GM12865 (cell line): Measurements from ENCODE around the gene ENPP4.
"Not testable (repeated sequence)": the region's sequence is repeated elsewhere in the genome, so short reads cannot be mapped to it uniquely, and the experiment has no call there.

Experiments
- DNase-seq: peaks from one replicate; pipeline ENCODE4 v3.0.0; 2010; ENCODE audit warnings: low read depth
- H3K4me3 ChIP-seq: 2 replicates; pipeline ENCODE4 v1.5.1; 2011; ENCODE audit warnings: mild to moderate bottlenecking, low read depth, low read length, control low read depth
- TF ChIP-seq, protein P1 (sequence below): IDR thresholded peaks from 2 replicates; pipeline ENCODE4 v1.5.1; 2011; ENCODE audit warnings: low read length, control low read depth, low read depth, inconsistent platforms; ENCODE audit not compliant: insufficient read depth; ENCODE audit errors: missing control alignments

The ENPP4 gene

DNA sequence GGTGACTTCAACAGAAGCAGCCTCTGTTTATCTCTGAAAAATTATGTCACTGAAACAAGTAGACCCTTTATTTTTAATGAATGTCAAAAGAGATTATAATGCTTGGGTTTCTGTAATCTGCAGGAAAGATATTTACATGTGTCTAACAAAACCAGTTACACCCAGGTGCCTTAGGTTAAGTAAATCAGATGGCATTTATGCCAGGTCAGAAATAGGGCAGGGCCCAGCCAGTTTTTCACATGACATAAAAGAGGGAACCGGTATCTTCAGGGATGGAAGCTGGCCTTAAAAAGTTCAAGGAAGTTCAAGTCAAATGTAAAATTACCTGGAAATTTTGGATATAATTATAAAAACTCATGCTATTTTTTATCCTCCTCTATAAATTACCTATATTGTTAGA lies 14.2 kb upstream of the ENPP4 start:
- TF ChIP-seq, protein P1, sequence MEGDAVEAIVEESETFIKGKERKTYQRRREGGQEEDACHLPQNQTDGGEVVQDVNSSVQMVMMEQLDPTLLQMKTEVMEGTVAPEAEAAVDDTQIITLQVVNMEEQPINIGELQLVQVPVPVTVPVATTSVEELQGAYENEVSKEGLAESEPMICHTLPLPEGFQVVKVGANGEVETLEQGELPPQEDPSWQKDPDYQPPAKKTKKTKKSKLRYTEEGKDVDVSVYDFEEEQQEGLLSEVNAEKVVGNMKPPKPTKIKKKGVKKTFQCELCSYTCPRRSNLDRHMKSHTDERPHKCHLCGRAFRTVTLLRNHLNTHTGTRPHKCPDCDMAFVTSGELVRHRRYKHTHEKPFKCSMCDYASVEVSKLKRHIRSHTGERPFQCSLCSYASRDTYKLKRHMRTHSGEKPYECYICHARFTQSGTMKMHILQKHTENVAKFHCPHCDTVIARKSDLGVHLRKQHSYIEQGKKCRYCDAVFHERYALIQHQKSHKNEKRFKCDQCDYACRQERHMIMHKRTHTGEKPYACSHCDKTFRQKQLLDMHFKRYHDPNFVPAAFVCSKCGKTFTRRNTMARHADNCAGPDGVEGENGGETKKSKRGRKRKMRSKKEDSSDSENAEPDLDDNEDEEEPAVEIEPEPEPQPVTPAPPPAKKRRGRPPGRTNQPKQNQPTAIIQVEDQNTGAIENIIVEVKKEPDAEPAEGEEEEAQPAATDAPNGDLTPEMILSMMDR, result no peak
- DNase-seq, result no peak
- no peak overlapping the region for H3K4me3 ChIP-seq

DNA sequence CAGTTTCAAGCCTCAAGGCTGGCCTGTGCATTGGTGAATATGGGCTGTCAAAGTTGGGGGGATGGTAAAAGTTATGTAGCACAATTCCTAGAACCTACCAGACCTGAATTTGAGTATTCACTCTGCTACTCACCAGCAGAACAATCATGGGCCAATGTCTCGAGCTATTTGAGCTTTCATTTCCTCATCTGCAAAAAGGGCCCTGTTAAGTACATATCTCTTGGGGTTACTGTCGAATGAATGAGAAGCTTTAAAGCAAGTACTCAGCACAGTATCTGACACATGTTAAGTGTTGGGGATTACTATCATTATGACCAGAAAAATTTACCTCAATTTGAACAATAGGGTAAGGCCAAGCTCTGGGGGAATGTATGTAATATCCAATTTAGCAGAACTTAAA lies 13.5 kb upstream of the ENPP4 start:
- no peak overlapping the region for H3K4me3 ChIP-seq
- TF ChIP-seq, protein P1, result no peak
- DNase-seq, result no peak

DNA sequence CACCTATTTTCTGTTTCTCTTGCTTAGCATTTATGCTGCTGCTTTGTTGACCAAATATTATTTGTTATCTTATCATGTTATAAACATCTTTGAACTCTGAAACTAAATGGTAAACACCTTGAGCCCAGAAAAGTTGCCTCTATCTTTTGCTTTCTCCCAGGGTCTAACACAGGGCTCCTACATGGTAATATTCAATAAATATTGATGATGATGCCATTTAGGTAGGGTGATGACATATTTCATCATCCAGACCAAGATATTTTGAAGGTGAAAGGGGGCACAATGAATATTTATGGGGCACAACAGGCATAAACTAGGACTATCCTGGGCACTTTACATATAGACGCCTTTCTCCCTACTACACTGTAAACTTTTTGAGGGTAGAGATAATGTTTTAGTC lies 11.6 kb upstream of the ENPP4 start:
- DNase-seq, result no peak
- H3K4me3 ChIP-seq, result no peak overlapping the region
- TF ChIP-seq, protein P1, result no peak

DNA sequence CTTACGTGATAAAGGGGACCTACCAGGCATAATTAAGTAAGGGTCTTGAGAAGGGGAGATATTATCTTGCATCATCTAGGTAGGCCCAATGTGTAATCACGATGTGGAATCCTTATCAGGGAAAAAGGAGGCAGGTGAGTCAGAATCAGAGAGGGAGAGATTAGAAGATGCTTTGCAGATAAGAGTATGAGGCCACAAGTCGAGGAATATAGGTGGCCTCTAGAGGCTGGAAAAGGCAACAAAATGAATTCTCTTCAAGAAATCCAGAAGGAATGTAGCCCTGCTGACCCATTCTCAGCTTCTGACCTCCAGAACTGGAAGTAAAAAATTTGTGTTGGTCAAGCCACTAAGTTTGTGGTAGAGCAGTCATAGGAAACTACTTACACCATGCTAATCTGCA lies 11.0 kb upstream of the ENPP4 start:
- no peak overlapping the region for H3K4me3 ChIP-seq
- TF ChIP-seq, protein P1, result no peak
- DNase-seq, result no peak

DNA sequence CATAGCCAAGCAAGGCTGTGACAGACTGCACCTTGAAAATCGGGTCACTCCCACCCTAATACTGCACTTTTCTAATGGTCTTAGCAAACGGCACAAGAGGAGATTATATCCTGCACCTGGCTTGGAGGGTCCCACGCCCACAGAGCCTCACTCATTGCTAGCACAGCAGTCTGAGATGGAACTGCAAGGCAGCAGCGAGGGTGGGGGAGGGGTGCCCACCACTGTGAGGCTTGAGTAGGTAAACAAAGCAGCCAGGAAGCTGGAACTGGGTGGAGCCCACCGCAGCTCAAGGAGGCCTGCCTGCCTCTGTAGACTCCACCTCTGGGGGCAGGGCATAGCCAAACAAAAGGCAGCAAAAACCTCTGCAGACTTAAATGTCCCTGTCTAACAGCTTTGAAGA lies 10.1 kb upstream of the ENPP4 start:
- DNase-seq, H3K4me3 ChIP-seq: not testable (repeated sequence)

DNA sequence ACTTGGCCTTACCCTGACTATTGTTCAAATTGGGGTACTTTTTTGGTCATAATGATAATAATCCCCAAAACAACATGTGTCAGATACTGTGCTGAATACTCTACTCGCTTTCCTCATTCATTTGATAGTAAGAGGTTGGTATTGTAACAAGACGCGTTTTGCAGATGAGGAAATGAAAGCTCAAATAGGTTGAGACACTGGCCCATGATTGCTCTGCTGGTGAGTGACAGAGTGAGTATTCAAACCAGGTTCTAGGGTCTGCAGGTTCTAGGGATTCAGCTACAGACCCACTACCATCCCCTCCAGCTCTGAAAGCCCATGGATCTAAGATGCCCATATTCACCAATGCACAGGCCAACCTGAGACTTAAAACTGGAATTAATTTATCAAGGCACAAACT lies 1.3 kb upstream of the ENPP4 start:
- TF ChIP-seq, protein P1, result no peak
- DNase-seq, result peak; percentile 32
- no peak overlapping the region for H3K4me3 ChIP-seq

DNA sequence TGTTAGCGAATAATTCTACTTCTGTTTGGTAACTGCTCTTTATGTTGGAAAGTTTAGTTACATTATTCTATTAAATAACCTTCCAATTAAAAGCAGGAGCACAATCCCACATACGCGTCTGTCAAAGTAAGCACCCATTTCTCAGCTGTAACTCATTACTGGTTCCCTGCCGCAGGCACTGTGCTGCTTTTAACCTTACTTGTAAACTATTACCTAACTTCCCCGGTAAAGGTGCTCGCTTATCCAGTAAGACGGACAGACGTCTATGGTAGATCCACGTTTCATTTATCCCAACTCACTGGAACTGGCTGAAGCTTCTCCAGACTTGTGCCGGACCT lies 529 bp upstream of the ENPP4 start:
- no peak for DNase-seq
- peak overlapping the region; percentile 96 for H3K4me3 ChIP-seq
- TF ChIP-seq, protein P1, result no peak

DNA sequence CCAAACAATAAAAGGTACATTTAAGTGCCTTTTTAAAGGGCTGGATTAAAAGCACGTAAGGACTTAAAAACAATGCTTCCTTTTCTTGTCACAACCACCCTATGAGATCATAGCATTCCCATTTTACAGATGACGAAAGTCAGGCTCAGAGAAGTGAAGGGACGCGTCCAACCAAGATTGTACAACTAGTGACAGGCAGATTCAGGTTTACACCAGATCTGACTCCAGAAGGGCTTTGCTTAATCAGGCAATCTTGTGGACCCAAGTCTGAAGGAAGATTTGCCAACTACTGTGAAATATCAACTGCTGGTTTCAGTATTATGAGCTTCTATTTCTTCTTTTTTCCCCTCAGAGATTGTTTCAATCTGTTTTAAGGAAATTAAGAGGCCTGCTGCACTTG lies 877 bp downstream of the ENPP4 start:
- H3K4me3 ChIP-seq, result peak overlapping the region; percentile 96
- TF ChIP-seq, protein P1, result no peak
- peak; percentile 20 for DNase-seq

DNA sequence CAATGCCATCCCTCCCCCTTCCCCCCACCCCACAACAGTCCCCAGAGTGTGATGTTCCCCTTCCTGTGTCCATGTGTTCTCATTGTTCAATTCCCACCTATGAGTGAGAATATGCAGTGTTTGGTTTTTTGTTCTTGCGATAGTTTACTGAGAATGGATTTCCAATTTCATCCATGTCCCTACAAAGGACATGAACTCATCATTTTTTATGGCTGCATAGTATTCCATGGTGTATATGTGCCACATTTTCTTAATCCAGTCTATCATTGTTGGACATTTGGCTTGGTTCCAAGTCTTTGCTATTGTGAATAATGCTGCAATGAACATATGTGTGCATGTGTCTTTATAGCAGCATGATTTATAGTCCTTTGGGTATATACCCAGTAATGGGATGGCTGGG lies 1.5 kb downstream of the ENPP4 start:
- DNase-seq, H3K4me3 ChIP-seq: not testable (repeated sequence)
